HEK293 (cell line): Measurements from ENCODE around the gene RPS6KC1.
"Not testable (repeated sequence)": the region's sequence is repeated elsewhere in the genome, so short reads cannot be mapped to it uniquely, and the experiment has no call there.

Source experiments
- CTCF ChIA-PET: fragments of 350-600 bp; formaldehyde crosslinking; extraction: SDS; loops from one replicate; lab custom pipeline; 2021; ENCODE audit warnings: antibody characterized with exemption; lab: Yijun Ruan, JAX
- POLR2A ChIA-PET: fragments of 300-600 bp; formaldehyde crosslinking; extraction: SDS; loops from one replicate; lab custom pipeline; 2020; ENCODE audit warnings: antibody characterized with exemption, inconsistent platforms; lab: Yijun Ruan, JAX
- H3K27ac ChIP-seq: fragments of 200-500 bp; sonication (Bioruptor generic); 2 replicates; pipeline ENCODE4 v1.5.1; 2014; ENCODE audit warnings: low read depth, low read length, control low read depth, inconsistent platforms; ENCODE audit errors: extremely low read depth
- H3K36me3 ChIP-seq, 2 experiments: fragments of 200-500 bp in 1 of 2; sonication (Bioruptor generic) in 1 of 2; 1 replicate in 1 of 2; 2 replicates in 1 of 2; pipeline ENCODE4 v1.5.1; 2014 to 2017; ENCODE audit warnings: inconsistent platforms in 2 of 2, low read length in 2 of 2; ENCODE audit not compliant: control insufficient read depth in 2 of 2, insufficient read depth in 1 of 2
- H3K4me1 ChIP-seq: fragments of 200-500 bp; sonication (Bioruptor generic); 2 replicates; pipeline ENCODE4 v1.5.1; 2014; ENCODE audit warnings: mild to moderate bottlenecking, low read length, inconsistent platforms; ENCODE audit not compliant: control insufficient read depth, insufficient read depth
- H3K4me3 ChIP-seq: 2 replicates; pipeline ENCODE4 v1.5.1; 2011; ENCODE audit warnings: low read depth, mild to moderate bottlenecking, control low read depth, low read length, moderate library complexity
- H3K9me3 ChIP-seq: fragments of 200-500 bp; sonication (Bioruptor generic); 2 replicates; pipeline ENCODE4 v1.5.1; 2014; ENCODE audit warnings: low read depth, low read length, inconsistent platforms; ENCODE audit not compliant: control insufficient read depth, insufficient read depth
- HOXA7 ChIP-seq: sonication (generic); formaldehyde crosslinking; IDR thresholded peaks from 2 replicates; pipeline ENCODE4 v1.8.1; 2022; ENCODE audit warnings: missing genetic modification reagents, borderline replicate concordance
- KLF8 ChIP-seq: fragments of 450-650 bp; formaldehyde crosslinking; IDR thresholded peaks from 2 replicates; pipeline ENCODE4 v1.5.1; 2016; ENCODE audit warnings: missing biosample characterization, missing genetic modification characterization
- SCRT1 ChIP-seq: fragments of 450-650 bp; formaldehyde crosslinking; IDR thresholded peaks from 2 replicates; pipeline ENCODE4 v1.5.1; 2016; ENCODE audit warnings: missing biosample characterization, missing genetic modification characterization, borderline replicate concordance
- ZFHX2 ChIP-seq: fragments of 450-650 bp; formaldehyde crosslinking; conservative IDR thresholded peaks from 2 replicates; pipeline ENCODE4 v1.5.1; 2016; ENCODE audit warnings: missing biosample characterization, missing genetic modification characterization
- ZNF221 ChIP-seq: fragments of 450-650 bp; formaldehyde crosslinking; IDR thresholded peaks from 2 replicates; pipeline ENCODE4 v1.5.1; 2017; ENCODE audit warnings: missing biosample characterization, missing genetic modification characterization, borderline replicate concordance
- ZNF335 ChIP-seq: fragments of 450-650 bp; formaldehyde crosslinking; conservative IDR thresholded peaks from 2 replicates; pipeline ENCODE4 v1.5.1; 2016; ENCODE audit warnings: missing biosample characterization, missing genetic modification characterization
- ZNF366 ChIP-seq: fragments of 450-650 bp; formaldehyde crosslinking; conservative IDR thresholded peaks from 2 replicates; pipeline ENCODE4 v1.5.1; 2016; ENCODE audit warnings: missing biosample characterization, missing genetic modification characterization
- ZNF391 ChIP-seq: fragments of 450-650 bp; formaldehyde crosslinking; IDR thresholded peaks from 2 replicates; pipeline ENCODE4 v1.5.1; 2016; ENCODE audit warnings: low read depth, missing biosample characterization, missing genetic modification characterization, borderline replicate concordance
- ZNF404 ChIP-seq: fragments of 450-650 bp; formaldehyde crosslinking; IDR thresholded peaks from 2 replicates; pipeline ENCODE4 v1.5.1; 2017; ENCODE audit warnings: missing biosample characterization, missing genetic modification characterization
- ZNF426 ChIP-seq: fragments of 450-650 bp; formaldehyde crosslinking; IDR thresholded peaks from 2 replicates; pipeline ENCODE4 v1.5.1; 2017; ENCODE audit warnings: missing biosample characterization, missing genetic modification characterization, mild to moderate bottlenecking, inconsistent platforms, moderate library complexity
- ZNF529 ChIP-seq: fragments of 450-650 bp; formaldehyde crosslinking; IDR thresholded peaks from 2 replicates; pipeline ENCODE4 v1.5.1; 2017; ENCODE audit warnings: missing genetic modification characterization, missing biosample characterization; ENCODE audit not compliant: insufficient replicate concordance
- ZNF530 ChIP-seq: fragments of 450-650 bp; formaldehyde crosslinking; IDR thresholded peaks from 2 replicates; pipeline ENCODE4 v1.5.1; 2016; ENCODE audit warnings: low read depth, missing biosample characterization, missing genetic modification characterization
- ZNF596 ChIP-seq: fragments of 450-650 bp; IDR thresholded peaks from 2 replicates; pipeline ENCODE4 v1.5.0; 2018; ENCODE audit warnings: missing biosample characterization, mild to moderate bottlenecking, missing genetic modification characterization, moderate library complexity
- ZNF76 ChIP-seq: fragments of 450-650 bp; formaldehyde crosslinking; IDR thresholded peaks from 2 replicates; pipeline ENCODE4; 2016; ENCODE audit warnings: low read depth, missing biosample characterization, missing genetic modification characterization, borderline replicate concordance
- ZNF837 ChIP-seq: fragments of 450-650 bp; formaldehyde crosslinking; IDR thresholded peaks from 2 replicates; pipeline ENCODE4 v1.5.1; 2016; ENCODE audit warnings: missing biosample characterization, missing genetic modification characterization
- ZXDB ChIP-seq: fragments of 450-650 bp; formaldehyde crosslinking; IDR thresholded peaks from 2 replicates; pipeline ENCODE4 v1.5.1; 2016; ENCODE audit warnings: missing biosample characterization, missing genetic modification characterization
- TF ChIP-seq, protein P1 (sequence below): fragments of 450-650 bp; formaldehyde crosslinking; IDR thresholded peaks from 2 replicates; pipeline ENCODE4 v1.5.1; 2016; ENCODE audit warnings: missing biosample characterization, missing genetic modification characterization
- TF ChIP-seq, protein P2 (sequence below): fragments of 450-650 bp; formaldehyde crosslinking; IDR thresholded peaks from 2 replicates; pipeline ENCODE4 v1.5.1; 2016; ENCODE audit warnings: missing biosample characterization, missing genetic modification characterization
- TF ChIP-seq, protein P3 (sequence below): fragments of 450-650 bp; formaldehyde crosslinking; IDR thresholded peaks from 2 replicates; pipeline ENCODE4 v1.5.1; 2016; ENCODE audit warnings: missing biosample characterization, missing genetic modification characterization
- TF ChIP-seq, protein P4 (sequence below): fragments of 450-650 bp; formaldehyde crosslinking; IDR thresholded peaks from 2 replicates; pipeline ENCODE4 v1.5.1; 2016; ENCODE audit warnings: missing biosample characterization, missing genetic modification characterization, borderline replicate concordance

The RPS6KC1 gene

DNA sequence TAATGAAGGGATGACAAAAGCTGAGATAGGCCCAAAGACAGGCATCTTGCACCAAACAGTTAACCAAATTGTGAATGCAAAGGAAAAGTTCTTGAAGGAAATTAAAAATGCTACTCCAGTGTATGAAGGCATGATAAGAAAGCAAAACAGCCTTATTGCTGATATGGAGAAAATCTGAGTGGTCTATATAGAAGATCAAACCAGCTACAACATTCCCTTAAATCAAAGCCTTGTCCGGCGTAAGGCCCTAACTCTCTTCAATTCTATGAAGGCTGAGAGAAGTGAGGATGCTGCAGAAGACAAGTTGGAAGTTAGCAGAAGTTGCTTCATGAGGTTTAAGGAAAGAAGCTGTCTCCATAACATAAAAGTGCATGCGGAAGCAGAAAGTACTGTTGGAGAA, 31.0 kb upstream of the RPS6KC1 start (continued):
- TF ChIP-seq, protein P1, sequence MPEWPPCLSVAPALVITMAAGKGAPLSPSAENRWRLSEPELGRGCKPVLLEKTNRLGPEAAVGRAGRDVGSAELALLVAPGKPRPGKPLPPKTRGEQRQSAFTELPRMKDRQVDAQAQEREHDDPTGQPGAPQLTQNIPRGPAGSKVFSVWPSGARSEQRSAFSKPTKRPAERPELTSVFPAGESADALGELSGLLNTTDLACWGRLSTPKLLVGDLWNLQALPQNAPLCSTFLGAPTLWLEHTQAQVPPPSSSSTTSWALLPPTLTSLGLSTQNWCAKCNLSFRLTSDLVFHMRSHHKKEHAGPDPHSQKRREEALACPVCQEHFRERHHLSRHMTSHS (tag by site-specific recombination): no peak
- no peak for TF ChIP-seq ZNF391 (tag by site-specific recombination)

DNA sequence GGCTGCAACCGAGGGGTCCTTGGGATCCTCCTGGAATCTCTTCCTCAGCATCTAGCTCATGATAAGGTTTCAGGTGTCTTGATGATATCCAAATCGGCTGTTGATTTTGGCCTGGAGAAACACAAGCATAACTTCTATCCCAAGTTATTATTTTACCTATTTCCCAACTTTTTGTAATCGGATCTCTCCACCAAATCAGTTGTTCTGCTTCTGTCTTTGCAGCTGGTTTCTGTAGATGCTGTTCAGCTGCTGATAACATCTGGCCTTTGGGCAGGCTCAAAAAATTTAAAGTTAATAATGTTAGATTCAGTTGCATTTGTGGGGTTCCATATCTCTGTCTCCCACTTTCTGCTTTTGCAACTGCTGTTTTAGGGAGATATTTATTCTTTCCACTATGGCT, 24.0 kb upstream of the RPS6KC1 start:
- H3K27ac ChIP-seq, H3K36me3 ChIP-seq, H3K4me1 ChIP-seq, POLR2A ChIA-PET, H3K9me3 ChIP-seq, CTCF ChIA-PET, H3K4me3 ChIP-seq: not testable (repeated sequence)
- 0 out of 2 replicates have a peak, but pooled peaks have one; percentile 12 for TF ChIP-seq SCRT1
- TF ChIP-seq, all 188 proteins: peak for 1; not testable (repeated sequence) for 187

DNA sequence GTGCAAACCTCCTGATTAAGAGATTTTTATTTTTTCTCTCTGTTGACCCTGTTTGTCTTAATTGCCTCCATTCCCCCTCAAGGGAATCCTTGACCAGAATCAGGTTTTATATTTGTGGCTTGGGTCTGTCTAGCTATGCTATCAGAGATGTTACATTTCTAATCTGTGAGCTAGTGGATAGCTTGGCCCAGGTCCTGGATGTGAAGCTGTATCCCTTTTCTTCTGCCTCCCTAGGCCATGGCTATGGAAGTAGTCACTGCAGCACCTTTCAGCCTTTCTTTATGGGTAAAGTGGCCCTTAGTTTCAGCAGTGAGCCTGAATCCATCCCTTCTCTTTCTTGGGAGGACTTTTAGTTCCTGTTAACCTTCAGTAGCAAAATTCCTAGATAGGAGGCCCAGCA, 18.4 kb upstream of the RPS6KC1 start:
- Histone ChIP-seq H3K4me3 (no peak overlapping the region), H3K9me3 (no peaks in the 10 kb centered on the region), H3K4me1 (no peaks in the 10 kb centered on the region), H3K27ac (no peak overlapping the region), H3K36me3 (no peaks in the 10 kb centered on the region)
- POLR2A ChIA-PET: no interaction called here
- CTCF ChIA-PET: interaction anchor here (0.8 kb wide), 1 partner anchor 38 kb away, joined by 3 read pairs; no protein-coding TSS in a partner anchor
- TF ChIP-seq, protein P2, sequence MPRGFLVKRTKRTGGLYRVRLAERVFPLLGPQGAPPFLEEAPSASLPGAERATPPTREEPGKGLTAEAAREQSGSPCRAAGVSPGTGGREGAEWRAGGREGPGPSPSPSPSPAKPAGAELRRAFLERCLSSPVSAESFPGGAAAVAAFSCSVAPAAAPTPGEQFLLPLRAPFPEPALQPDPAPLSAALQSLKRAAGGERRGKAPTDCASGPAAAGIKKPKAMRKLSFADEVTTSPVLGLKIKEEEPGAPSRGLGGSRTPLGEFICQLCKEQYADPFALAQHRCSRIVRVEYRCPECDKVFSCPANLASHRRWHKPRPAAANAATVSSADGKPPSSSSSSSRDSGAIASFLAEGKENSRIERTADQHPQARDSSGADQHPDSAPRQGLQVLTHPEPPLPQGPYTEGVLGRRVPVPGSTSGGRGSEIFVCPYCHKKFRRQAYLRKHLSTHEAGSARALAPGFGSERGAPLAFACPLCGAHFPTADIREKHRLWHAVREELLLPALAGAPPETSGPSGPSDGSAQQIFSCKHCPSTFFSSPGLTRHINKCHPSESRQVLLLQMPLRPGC (tag by site-specific recombination): no peak
- TF ChIP-seq, protein P3, sequence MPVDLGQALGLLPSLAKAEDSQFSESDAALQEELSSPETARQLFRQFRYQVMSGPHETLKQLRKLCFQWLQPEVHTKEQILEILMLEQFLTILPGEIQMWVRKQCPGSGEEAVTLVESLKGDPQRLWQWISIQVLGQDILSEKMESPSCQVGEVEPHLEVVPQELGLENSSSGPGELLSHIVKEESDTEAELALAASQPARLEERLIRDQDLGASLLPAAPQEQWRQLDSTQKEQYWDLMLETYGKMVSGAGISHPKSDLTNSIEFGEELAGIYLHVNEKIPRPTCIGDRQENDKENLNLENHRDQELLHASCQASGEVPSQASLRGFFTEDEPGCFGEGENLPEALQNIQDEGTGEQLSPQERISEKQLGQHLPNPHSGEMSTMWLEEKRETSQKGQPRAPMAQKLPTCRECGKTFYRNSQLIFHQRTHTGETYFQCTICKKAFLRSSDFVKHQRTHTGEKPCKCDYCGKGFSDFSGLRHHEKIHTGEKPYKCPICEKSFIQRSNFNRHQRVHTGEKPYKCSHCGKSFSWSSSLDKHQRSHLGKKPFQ (tag by site-specific recombination): no peak
- no peak for TF ChIP-seq ZNF530
- no peak for TF ChIP-seq ZNF837

DNA sequence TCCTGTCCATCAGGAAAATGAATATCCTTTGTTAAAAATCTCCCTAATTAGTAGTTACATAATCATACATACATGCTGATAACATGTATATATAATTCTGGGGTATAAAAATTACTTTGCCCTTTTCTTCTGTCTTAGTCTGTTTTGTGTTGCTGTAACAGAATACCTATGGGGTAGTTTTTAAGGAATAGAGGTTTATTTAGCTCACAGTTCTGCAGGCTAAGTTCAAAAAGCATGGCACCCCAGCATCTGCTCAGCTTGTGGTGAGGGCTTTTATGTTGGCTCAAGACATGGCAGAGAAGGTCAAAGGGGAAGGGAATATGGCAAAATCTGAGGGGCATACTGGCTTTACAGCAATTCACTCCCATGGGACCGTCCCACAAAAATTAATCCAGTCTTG, 16.3 kb upstream of the RPS6KC1 start:
- ChIA-PET CTCF (interaction anchor here (0.6 kb wide), 1 partner anchor 76 kb away, joined by 7 read pairs; no protein-coding TSS in a partner anchor), POLR2A (no interaction called here)
- no peak overlapping the region for H3K27ac ChIP-seq
- no peaks in the 10 kb centered on the region for H3K36me3 ChIP-seq
- TF ChIP-seq ZXDB (tag by site-specific recombination) (no peak), ZNF529 (tag by site-specific recombination) (no peak), ZNF596 (tag by site-specific recombination) (no peak), ZNF366 (tag by site-specific recombination) (no peak), HOXA7 (CRISPR knock-in tag) (no peak), ZNF76 (tag by site-specific recombination) (no peak), ZNF335 (no peak), ZNF426 (tag by site-specific recombination) (no peak), ZFHX2 (tag by site-specific recombination) (no peak), KLF8 (tag by site-specific recombination) (no peak), ZNF221 (no peak), ZNF404 (tag by site-specific recombination) (no peak)
- TF ChIP-seq, protein P4, sequence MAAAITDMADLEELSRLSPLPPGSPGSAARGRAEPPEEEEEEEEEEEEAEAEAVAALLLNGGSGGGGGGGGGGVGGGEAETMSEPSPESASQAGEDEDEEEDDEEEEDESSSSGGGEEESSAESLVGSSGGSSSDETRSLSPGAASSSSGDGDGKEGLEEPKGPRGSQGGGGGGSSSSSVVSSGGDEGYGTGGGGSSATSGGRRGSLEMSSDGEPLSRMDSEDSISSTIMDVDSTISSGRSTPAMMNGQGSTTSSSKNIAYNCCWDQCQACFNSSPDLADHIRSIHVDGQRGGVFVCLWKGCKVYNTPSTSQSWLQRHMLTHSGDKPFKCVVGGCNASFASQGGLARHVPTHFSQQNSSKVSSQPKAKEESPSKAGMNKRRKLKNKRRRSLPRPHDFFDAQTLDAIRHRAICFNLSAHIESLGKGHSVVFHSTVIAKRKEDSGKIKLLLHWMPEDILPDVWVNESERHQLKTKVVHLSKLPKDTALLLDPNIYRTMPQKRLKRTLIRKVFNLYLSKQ (tag by site-specific recombination): no peak
- TF ChIP-seq, protein P1 (tag by site-specific recombination): no peak
- no peak overlapping the region for H3K4me3 ChIP-seq
- H3K9me3 ChIP-seq: no peaks in the 10 kb centered on the region
- H3K4me1 ChIP-seq: no peaks in the 10 kb centered on the region
